Measurements from ENCODE around the gene FARP2.
A peak's percentile ranks its signal among the peaks of the same experiment; 100 is the strongest.

The FARP2 gene

DNA sequence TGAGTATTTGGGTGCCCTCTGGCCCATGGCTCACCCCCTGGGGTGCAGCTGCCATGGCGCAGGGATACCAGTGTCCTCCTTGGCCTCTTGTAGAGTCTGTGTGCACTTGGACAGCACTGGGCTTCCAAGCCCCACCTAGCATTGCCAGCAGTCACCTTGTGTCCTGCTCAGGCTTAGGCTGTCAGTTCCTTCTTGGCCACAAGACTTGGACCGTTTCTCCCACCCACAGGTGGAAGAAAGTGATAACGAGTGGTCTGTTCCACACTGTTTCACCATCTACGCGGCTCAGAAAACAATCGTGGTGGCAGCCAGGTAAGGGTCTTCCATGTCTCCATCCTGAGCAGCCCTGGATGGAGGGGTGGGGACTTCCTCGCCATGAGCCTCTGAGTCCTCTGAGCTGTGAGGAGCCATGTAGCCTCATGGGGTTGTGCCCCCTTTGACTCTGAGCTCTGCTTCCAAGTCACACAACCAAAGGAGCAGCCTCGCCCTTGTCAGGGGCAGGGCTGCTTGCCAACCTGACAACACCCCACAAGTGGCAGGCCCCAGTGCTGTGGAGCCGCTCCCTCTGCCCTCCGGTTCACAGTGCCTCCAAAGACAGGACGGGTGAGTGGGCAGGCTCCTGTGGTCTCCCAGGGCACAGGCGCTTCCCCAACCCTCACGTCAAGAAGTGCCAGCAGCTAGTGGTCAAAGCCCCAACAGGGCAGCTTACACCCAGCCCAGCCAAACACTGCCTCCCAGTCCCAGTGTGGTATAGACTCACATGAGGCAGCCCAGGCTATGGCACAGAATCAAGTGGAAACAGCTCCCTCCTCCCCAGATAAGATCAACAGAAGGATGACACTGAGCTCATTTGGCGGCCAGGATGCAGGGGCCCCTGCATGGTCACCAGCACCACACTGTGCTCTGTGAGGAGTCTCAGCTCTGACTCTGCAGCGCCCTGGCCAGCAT is 133.9 kb downstream of the FARP2 start:
- peak; percentile 48 for DNase-seq (ENCODE audit: low spot score)

DNA sequence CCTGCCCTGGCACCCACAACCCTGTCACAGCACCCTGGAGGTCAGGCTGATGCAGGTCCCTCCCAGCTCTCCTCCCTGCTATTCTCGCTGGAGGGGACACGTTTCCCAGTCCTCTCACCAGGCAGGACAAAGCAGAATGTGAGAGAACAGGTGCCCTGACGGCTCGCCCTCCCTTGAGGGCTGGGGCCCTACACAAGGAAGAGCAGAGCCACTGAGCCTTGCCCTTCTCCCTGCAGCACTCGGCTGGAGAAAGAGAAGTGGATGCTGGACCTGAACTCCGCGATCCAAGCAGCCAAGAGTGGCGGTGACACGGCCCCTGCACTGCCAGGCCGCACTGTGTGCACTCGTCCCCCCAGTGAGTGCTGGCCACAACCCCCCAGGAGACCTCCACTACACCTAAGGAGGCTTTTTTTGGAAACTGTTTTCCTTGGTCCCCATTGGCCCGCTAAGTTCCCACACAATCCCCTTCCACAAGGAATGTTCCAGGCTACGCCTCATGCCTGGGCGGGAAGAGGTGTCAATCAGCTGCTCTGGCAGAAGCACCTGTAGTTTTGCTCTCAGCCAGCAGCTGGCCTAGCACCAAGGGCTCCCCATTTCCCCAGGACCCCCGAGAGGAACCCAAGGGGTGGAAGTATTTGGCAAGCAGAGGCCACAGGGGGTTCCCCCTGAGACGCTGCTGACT is 134.9 kb downstream of the FARP2 start:
- DNase-seq (ENCODE audit: low spot score) = no peak

GRCh38 chr2:241491549-241492173 is 135.6 kb downstream of the FARP2 start:
- DNase-seq (ENCODE audit: low spot score) = no peak

DNA sequence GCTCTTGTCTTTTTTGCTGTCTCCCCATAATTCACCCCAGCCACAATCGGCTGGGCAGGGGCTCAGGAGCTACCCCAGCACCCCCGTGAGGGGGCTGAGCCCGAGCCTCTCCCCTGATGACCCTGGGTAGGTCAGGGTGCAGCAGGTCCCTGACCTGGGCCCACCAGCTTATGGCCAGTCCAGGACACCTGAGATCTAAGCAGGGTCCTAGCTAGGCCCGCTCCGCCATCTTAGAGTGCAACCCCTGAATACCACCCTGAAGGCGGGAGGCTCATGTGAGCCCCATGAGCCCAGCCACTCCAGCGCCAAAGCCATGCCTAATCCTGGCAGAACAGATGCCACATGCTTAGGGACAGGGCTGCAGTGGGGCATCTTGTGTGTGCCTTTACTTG is 136.1 kb downstream of the FARP2 start:
- no peak for DNase-seq (ENCODE audit: low spot score)

DNA sequence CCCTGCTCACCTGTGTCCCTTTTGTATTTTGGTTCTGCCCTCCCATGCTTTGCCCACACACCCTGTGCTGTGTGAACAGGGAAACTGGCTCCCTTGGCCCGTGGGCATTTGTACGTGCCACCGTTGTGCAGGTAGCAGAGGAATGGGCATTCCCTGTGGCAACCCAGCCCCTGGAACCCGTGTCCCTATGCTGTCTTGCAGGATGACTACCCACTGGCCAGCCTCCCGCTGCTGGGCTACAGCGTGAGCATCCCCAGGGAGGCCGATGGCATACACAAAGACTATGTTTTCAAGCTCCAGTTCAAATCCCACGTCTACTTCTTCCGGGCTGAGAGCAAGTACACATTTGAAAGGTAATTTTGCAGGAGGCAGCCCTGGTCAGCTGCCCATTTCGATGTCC is 137.0 kb downstream of the FARP2 start:
- no peak for DNase-seq (ENCODE audit: low spot score)

DNA sequence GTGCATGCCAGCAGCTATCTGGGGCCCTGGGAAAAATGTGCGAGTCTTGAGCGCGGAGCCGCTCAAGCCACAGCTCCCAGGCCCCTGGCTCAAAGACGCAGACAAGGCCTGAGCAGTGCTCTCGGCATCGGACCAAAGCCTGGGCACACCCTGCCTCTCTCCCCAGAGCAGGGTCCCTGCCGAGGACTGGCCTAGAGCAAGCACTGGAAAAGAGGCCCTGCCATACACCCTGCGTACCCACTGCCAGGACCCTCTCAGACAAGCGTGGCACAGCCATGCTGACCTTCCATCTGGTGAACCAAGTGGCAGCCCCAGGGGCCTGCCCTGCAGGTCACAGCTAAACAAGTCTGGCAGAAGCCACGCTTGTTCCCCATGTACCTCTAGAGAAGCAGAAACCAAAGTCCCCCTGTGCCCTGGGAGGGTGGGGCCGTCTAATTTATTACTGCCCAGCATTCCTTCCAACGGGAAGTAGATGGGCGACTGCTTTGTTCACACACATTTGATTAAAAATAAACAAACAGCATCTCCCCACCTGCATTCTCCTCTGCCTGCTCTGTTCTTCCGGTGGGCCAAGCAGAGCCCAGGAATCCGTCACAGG is 138.3 kb downstream of the FARP2 start:
- peak; percentile 59 for DNase-seq (ENCODE audit: low spot score)

DNA sequence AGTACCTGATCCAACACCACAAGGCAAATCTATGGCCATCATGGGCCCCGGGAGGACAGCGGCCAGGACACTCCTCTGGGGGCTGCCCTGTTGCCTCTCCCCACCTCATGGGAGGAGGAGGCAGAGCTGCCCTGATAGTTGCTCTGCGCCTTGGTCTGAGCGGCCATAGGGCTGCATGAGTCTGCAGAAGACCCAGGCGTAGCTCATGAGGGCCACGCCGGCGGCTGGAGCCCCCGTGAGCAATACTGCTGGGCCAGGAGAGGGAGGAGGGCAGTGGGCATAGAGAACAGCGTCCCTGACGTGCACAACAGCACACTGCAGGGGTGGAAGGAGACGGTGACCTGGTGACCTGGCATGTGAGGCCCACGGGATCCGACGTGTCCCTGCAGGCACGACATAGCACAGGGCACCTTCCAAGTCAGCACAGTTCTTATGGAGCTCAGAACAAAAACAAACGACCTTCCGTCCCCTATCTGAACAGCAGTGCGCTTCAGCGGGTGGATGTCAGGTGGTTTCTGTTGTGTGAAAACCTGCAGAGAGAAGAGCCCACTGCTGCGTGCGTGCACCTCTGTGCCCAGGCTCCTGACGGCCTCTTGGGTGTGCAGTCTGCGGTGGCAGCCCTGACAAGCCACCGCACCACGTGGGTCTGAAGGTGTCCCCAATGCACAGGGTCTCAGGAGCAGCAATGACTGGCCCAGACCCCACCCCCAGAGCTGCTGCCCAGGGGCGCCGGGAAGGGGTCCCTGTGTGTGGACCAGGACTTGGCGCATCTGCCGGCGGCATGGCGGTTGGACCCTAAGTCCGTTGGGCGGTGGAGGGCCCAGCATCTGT is 139.3 kb downstream of the FARP2 start:
- no peak for DNase-seq (ENCODE audit: low spot score)

DNA sequence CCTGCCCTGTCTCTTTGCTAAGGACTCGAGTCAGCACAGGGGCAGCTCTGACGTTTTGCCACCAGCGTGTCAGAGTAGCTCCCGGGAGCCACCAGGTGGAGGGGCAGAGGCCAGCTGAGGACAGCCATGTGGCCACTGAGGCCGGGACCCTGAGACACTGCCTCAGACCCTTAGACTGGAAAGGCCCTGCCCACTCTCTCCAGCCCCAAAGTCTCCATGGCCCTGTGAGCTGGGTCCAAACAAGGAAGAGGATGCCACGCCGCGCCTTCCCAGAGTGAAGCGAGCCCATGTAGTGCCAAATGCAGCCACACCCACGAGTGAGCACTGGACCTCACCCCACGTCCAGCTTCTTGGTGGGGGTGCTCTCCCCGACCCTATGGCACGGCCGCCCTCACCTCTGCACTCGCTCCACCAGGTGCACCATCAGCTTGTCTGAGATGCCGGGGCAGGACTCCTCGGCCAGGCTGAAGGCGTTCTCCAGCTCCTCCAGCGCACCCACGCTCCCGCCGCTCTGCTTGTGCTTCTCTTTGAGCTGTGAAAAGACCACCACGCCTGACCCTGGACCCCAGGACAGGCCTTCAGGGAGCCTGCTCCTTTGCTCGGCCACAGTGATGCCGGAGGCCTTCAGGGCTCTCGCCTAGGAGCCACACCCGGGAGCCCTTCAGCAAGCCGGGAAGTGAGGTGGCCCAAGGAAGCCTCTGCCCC is 140.1 kb downstream of the FARP2 start:
- DNase-seq (ENCODE audit: low spot score) = no peak

- DNase-seq (ENCODE audit: low spot score) = no peak
Measured at GRCh38 chr2:241496904-241497877, 141.1 kb downstream of the FARP2 start.

DNA sequence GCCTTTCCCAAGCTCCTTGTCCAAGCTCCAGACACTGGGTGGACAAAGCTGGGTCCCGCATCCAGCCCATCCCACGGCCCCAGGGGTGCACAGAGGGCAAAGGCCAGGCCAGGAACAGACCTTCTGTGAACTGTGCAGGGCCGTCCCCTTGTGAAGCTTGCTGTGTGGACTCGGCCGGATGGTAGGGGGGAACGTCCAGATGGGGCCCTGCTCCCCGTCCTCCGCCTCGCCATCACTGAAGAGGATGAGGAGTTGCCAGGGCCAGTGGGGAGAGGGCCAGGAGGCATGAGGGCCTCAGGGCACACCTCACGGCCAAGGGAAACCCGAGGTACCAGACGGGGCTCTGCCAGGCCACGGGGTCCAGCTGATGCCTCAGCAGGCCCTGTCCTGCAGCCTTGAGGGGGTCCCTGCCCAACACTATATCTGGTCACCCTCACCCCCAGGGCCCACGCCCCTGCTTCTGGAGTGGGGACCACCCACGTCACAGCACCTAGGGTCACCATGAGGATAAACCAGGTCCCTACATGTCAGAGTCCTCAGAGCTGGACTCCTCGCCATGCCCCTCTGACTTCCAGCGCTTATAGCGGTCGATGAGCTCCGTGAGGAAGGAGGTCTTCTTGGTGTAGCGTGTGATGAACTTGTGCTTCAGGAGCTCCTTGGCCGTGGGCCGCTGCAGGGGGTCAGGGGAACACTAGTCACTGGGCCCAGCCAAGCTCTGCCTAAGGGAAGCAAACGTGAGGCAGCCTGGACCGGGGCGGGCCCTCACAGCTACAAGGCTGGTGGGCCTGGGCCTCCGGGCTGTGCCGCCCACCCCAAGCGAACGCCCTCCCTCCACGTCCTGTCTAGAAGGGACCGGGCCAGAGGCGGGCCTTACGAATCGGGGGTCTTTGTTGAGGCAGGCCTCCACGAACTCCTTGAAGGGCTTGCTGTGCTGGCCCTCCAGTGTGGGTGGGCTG is 142.3 kb downstream of the FARP2 start:
- DNase-seq (ENCODE audit: low spot score) = no peak

DNA sequence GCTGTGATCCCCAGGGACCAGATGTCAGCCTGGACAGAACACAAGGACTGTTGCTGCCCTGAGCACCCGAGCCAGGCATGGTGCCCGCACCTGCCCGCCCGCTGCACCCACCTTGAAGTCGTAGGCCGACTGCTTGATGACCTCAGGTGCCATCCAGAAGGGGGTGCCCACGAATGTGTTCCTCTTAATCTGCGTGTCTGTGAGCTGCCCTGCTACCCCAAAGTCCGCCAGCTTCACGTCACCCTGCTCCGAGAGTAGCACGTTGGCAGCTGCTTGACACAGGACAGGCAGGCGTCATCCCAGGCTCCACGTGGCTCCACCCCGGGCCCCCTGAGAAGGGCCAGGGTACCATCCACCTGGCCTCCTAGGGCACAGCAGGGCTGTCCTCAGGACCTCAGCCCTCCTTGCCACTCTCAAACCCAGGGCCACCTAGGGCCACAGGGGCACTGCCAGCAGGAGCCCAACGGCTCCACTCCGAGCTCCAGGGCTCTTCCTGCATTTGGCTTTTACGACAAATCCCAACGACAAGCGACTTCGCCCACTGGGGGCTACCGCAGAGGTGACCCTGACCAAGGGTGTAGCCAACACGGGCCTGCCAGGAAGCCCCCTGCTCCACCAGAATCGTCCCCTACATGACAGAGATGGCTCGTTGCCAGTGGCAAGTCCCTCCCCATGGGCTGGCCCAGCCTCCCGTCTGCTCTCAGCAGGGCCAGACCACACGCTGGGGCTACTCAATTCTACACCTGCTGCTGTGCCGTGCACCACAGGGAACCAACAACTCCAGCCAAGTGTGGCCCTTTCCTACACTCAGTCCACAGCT is 143.3 kb downstream of the FARP2 start:
- no peak for DNase-seq (ENCODE audit: low spot score)

- DNase-seq (ENCODE audit: low spot score) = no peak
Measured at GRCh38 chr2:241500016-241500415, 143.9 kb downstream of the FARP2 start.

DNA sequence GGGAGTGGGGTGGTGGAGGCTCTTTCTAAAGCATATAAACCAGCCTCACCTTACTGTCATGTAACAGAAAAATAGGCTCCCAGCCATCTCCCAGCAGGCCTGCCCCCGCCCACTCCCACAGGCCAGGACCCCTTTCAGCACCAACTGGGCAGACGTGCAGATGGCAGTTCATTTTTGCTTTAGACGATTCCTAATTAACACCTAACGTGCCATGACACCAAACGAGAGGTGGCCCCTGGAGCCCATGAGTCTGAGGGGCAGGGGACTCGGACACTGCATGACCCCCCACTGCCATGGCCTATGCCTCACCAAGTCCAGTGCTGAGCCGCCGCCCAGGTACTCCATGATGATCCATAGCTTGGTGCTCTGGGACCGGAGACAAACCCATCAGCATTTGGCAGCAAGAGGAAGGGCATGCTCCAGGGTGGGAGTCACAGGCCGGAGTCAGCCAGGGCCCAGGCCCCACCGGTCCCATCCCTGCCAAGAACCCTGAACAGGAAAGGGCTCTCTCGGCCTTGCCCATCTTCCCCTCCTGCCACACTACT is 144.4 kb downstream of the FARP2 start:
- no peak for DNase-seq (ENCODE audit: low spot score)

DNA sequence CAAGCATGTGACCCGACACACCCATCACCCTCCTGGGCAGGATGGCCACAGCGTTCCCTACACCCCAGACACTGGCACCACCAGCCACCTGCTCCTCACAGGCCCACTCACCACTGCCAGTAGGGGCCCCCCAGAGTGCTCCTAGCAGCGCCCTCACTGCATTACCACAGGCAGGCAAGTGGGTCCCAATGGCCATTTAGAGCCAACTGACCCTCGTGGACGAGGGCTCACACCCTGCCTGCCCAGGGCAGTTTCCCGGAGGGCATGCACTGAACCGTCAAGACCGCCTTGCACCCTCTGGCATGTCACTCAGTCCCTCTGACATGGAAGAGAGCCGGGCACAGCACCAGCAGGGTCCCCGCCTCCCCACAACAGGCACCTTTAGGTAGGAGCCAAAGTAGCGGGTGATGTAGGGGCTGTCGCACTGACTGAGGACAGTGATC is 145.0 kb downstream of the FARP2 start:
- DNase-seq (ENCODE audit: low spot score) = no peak

GRCh38 chr2:241501551-241501950 is 145.5 kb downstream of the FARP2 start:
- DNase-seq (ENCODE audit: low spot score) = no peak

DNA sequence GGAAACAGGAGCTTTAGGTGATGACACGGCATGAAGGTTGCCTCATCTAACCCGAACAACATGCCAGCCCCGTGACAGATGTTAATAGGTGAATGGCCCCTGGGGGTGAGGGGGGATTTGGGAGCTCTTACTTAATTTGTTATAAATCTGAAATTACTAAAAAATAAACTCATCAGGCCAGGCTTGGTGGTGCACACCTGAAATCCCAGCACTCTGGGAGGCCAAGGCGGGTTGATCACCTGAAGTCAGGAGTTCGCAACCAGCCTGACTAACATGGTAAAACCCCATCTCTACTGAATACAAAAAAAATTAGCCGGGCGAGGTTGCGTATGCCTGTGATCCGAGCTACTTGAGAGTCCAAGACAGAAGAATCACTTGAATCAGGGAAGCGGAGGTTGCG is 146.2 kb downstream of the FARP2 start:
- no peak for DNase-seq (ENCODE audit: low spot score)

DNA sequence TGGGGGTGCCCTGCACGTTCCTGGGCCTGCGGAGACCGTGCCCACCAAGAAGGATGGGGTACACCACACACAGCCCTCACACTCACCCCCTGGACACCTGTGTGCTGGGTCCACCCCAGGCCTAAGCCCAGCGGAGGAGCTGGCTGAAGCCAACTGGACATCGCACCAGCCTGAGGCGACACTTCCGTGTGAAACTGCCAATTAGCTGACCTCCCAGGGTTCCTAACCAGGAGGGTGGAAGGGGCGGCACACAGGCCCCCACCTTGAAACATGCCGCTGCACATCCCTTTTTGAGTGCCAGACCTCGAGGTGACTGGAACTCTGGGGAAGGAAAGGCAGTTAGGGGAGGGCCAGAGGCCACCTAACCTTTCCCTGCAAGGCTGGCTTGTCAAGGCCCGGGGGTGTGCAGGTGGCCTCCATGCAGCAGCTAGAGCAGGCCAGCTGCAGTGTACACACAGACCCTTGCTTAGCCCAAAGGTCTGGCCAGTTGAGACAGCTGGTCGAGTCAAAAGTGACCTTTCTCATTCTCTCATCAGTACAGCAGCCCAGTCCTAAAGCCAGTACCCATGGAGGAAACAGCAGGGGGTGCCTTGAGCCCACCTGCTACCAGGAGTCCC is 147.8 kb downstream of the FARP2 start:
- DNase-seq (ENCODE audit: low spot score) = no peak
